GM12865 (cell line): ENCODE results near the gene TNFAIP8L3.

ENCODE experiments used
- DNase-seq: peaks from one replicate; pipeline ENCODE4 v3.0.0; 2010; ENCODE audit warnings: low read depth
- H3K4me3 ChIP-seq: 2 replicates; pipeline ENCODE4 v1.5.1; 2011; ENCODE audit warnings: mild to moderate bottlenecking, low read depth, low read length, control low read depth
- TF ChIP-seq, protein P1 (sequence below): IDR thresholded peaks from 2 replicates; pipeline ENCODE4 v1.5.1; 2011; ENCODE audit warnings: low read length, control low read depth, low read depth, inconsistent platforms; ENCODE audit not compliant: insufficient read depth; ENCODE audit errors: missing control alignments

TNFAIP8L3 gene

DNA sequence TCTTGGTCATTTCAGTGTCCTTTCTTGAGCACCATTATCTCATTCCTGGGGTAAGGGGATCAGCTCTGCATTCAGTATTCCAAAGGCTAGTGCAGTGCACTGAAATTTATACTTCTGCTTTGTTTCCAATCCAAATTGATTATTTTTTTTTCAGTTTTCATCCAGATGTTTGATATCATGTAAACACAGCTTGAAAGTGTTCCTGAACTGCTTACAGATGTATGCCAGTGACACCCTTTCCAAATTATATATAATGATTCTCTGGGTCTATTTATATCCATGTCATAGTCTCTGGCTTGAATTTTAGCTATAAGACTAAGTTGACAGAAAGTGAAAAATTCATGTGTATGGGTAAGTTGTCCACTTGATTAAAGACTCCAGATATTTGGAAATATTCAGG, 11.8 kb upstream of the TNFAIP8L3 start:
- TF ChIP-seq, protein P1, sequence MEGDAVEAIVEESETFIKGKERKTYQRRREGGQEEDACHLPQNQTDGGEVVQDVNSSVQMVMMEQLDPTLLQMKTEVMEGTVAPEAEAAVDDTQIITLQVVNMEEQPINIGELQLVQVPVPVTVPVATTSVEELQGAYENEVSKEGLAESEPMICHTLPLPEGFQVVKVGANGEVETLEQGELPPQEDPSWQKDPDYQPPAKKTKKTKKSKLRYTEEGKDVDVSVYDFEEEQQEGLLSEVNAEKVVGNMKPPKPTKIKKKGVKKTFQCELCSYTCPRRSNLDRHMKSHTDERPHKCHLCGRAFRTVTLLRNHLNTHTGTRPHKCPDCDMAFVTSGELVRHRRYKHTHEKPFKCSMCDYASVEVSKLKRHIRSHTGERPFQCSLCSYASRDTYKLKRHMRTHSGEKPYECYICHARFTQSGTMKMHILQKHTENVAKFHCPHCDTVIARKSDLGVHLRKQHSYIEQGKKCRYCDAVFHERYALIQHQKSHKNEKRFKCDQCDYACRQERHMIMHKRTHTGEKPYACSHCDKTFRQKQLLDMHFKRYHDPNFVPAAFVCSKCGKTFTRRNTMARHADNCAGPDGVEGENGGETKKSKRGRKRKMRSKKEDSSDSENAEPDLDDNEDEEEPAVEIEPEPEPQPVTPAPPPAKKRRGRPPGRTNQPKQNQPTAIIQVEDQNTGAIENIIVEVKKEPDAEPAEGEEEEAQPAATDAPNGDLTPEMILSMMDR = no peak
- DNase-seq = no peak

DNA sequence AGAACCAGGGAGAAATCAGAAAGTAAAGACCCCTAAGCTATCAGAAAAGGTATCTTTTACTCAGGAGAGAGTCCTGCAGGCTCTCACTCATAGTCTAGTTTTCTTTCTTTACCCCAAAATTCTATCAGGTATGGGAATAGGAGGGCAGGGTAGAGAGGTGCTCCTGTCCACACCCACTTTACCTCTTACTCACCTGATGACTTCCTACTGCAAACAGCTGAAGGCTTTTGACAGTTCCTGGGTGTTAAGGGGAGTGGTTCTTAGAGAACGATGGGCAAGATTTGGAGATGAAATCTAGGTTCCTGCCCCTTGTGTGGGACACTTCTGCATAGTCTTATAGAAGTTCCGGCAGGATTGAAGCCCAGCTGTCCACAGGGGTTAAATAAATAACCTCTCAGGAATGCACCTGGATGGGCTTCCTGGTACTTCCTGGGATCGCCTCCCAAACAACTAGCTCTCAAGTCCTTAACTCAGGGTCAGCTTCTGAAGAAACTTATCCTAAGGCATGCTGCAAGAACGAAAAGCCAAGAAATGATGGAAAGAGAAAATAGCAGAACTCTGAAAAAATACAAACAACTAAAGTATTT, 10.8 kb upstream of the TNFAIP8L3 start:
- no peak overlapping the region for H3K4me3 ChIP-seq
- no peak for DNase-seq
- TF ChIP-seq, protein P1 = no peak

More for the DNA sequence above, 11.8 kb upstream of the TNFAIP8L3 start:
- no peak overlapping the region for H3K4me3 ChIP-seq

DNA sequence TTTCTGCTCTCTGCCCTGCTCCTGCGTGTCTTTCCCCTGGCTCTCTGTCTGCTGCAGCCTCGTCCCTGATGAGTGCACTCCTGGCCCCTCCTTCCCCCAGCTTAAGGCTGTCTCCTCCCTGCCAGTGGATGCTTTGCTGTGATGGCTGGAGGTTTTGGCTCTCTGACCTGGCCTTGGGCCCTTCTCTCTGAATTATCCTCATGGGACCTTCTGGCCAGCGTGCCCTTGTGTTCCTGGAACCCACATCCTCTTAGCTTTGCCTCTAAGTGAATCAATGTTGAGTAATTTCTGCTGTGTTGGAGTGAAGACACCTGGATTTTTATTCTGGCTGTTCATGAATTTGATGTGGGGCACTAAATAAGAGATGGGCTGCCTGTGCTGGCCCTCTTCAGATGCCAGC, 9.8 kb upstream of the TNFAIP8L3 start:
- no peak for DNase-seq
- TF ChIP-seq, protein P1 = no peak
- no peak overlapping the region for H3K4me3 ChIP-seq

DNA sequence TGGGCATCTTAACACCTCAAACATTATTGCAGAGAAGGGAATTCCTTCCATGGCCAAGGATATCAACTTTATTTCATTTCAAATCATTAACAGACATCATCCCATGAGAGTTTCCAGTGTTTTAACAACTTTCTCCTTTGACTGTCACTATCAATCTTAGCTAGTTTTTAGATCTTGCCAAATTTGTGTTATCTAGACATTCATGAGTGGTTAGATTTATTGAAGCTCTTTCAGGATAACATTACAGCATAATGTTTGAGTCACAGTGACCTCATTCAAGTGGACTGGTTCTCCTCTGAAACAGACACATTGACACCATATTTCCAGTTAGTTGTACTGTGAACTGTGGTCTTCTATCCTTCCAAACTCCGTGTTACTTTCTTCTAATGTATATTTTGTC, 8.6 kb upstream of the TNFAIP8L3 start:
- no peak for DNase-seq
- TF ChIP-seq, protein P1 = no peak
- no peak overlapping the region for H3K4me3 ChIP-seq

DNA sequence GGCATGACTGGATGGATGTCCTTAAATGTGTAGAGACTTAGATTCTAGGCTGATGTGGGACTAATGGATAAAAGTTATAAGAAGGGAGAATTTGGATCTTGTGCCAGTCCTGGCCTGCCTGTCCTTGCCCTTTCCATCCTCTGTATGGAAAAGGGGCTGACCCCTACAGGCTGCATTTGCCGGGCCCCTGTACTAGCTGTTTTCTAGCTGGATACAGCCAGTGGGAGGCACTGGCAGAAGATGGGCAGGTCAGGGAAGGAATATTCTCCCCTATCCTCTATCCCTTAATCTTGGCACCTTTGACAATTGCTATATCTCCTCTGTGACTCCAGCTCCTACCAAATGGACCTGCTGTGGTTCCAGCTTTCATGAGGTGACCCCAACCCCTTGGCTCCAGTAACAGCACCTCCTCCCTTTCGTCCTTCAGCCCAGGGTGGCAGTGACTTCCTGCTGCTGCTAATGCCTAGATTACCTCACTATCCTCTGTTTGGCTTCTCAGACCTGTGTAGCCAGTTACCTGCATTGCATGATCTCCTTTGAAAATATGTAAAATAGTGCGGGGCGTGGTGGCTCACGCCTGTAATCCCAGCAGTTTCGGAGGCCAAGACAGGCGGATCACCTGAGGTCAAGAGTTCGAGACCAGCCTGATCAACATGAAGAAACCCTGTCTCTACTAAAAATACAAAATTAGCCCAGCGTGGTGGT, 6.2 kb upstream of the TNFAIP8L3 start:
- DNase-seq = no peak
- TF ChIP-seq, protein P1 = no peak
- H3K4me3 ChIP-seq = no peak overlapping the region

DNA sequence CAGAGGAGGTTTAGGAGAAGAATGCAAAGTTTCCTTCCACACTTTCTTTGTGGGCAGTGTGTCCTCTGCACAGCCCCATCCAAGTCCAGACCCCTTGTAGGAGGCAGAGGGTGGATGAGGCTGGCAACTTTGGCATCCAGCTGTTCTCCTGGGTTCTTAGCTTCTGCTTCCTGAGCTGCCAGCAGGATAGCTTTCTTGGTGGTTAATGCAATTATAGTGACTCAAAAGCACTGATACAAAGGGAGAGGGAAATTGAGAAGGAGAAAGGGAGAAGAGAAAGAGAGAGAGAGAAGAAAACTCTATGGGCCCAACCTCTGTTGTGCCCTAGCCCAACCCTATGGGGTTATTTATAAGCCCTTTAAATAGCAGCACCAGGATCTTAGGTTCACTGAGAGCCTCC, 4.5 kb upstream of the TNFAIP8L3 start:
- TF ChIP-seq, protein P1 = no peak
- no peak overlapping the region for H3K4me3 ChIP-seq
- no peak for DNase-seq

DNA sequence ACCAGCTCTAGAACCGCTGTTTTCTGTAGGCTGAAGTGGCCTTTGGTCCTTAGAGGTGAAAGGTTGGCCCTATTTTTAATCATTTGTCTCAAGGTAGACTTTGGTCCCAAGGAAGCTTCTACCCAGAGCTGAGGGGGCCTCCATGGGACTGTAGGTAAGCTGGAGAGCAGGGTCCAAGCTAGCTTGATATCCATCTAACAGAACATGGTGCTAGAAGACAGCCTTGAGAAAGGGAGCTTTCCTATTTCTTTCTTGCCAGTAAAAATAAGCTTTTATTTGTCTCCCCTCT, 3.6 kb upstream of the TNFAIP8L3 start:
- TF ChIP-seq, protein P1 = no peak
- H3K4me3 ChIP-seq = no peak overlapping the region

More for the DNA sequence above, 3.6 kb upstream of the TNFAIP8L3 start:
- DNase-seq = no peak
